Stimulated activated CD4-positive, alpha-beta T cell treated with anti-CD3 and anti-CD28 coated beads, Interleukin-12 subunit alpha, Interleukin-12 subunit beta, amount 100 ng/mL, for 24 hours (primary cell): Measurements from ENCODE around the gene FAM199X.
"Not testable (repeated sequence)": the region's sequence is repeated elsewhere in the genome, so short reads cannot be mapped to it uniquely, and the experiment has no call there.

Source experiments
- DNase-seq, 2 experiments: peaks; one replicate each; pipeline ENCODE4 v3.0.0-alpha.2; 2020; ENCODE audit warnings: low read depth in 2 of 2

FAM199X gene

GRCh38 chrX:104189837-104190236 lies 23.6 kb downstream of the FAM199X start:
- DNase-seq, result no peak

DNA sequence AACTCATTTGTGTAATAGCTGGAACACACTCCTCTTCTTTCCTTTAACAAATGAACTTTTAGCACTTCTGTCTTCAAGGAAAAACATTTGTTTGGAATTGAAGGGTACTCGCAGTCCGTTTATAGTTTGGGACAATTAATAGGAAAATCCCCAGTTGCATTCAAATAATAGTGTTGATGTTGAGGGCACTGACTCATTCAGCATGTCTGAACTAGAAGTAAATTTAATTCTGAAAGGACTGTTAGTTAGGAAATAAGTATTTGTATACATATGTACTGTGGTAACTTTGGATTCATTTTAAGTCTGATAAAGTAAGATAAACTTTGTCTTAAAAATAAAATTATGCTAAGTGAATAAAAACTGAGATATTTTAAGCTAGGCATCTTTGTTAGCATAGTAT lies 27.2 kb downstream of the FAM199X start:
- no peak for DNase-seq

GRCh38 chrX:104195013-104195412 lies 28.8 kb downstream of the FAM199X start:
- no peak for DNase-seq

DNA sequence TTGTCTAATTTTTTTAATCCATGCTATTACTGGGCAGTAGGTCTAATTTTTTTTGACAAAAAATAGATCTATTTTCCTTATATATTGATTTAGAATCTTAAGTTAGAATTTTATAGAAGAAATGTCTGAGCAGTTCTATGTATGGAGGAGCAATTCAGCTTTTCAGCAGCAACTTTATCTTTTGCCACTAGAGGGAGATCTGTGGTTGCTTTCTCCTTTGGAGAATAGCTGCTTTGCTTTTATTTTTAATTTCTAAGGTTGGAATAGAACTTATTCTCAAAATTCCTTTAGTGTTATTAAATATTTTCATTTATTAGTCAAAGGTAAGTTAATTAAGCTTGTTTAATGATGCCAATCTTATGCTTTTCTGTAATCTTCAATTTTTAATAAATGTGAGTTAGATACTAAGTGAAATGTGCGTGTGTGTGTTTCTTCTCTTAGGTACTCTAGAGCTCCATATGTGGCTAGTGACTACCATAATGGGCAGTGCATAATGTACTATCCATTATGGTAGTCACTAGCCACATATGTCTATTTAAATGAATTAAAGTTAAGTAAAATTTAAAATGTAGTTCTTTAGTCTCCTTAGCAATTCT lies 29.3 kb downstream of the FAM199X start:
- DNase-seq, result no peak

DNA sequence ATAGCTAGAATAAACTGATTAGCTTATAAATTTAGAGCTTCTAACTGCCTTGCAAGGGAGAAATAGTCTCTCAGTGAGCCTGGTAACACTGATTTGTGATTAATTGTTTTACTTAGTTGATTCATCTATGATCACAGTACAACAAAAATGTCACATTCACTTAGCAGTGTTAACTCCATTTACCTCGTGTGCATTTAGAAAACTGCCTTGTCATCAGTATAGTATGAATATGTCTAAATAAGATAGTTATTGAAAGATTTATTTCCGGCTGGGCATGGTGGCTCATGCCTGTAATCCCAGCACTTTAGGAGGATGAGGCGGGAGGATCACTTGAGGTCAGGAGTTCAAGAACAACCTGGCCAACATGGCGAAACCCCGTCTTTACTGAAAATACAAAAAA lies 39.3 kb downstream of the FAM199X start:
- no peak for DNase-seq

GRCh38 chrX:104211187-104211586 lies 44.9 kb downstream of the FAM199X start:
- no peak for DNase-seq

- DNase-seq, result not testable (repeated sequence)
Measured at GRCh38 chrX:104230060-104230459, 63.8 kb downstream of the FAM199X start.
